Mammary epithelial cell (primary cell): ENCODE data around the gene OR8I2.

Experiments
- CTCF ChIP-seq, 2 donors: IDR thresholded peaks in 1 of 2; conservative IDR thresholded peaks in 1 of 2; 2 replicates each; pipeline ENCODE4 v1.5.1; 2011 to 2012; ENCODE audit warnings: inconsistent platforms in 2 of 2, low read length in 2 of 2, mild to moderate bottlenecking in 2 of 2, control low read depth in 1 of 2, low read depth in 1 of 2; ENCODE audit not compliant: insufficient read depth in 1 of 2; ENCODE audit errors: extremely low read depth in 1 of 2
- EZH2 ChIP-seq: IDR thresholded peaks from 2 replicates; pipeline ENCODE4 v1.6.1; 2012; ENCODE audit warnings: low read length, inconsistent platforms, borderline replicate concordance

- TF ChIP-seq CTCF (conservative IDR thresholded peaks at IDR 0.05 in 1 of 2, IDR thresholded peaks at IDR 0.05 in 1 of 2; ENCODE audit: extremely low read depth in 1 of 2, insufficient read depth in 1 of 2, low read depth in 1 of 2, low read length in 2 of 2) (no peak), EZH2 (no peak)
These were observed 44.6 kb upstream of the OR8I2 start for GRCh38 chr11:56048480-56048879.
